IMR-90 (cell line): ENCODE data around the gene MAP2K5. TPM values are rescaled to one million over a fixed set of nuclear protein-coding genes. Genes with fewer than 3 reads are reported as not detected.
A peak's percentile ranks its signal among the peaks of the same experiment; 100 is the strongest.

Experiments used
- ATAC-seq: fragments of 200-7000 bp; cut with Tn5 transposase; 2 replicates; pipeline ENCODE4 v1.9.1; 2020; ENCODE audit warnings: low read depth, mild to moderate bottlenecking, moderate library complexity
- BruUV-seq: library from RNA; stranded (reverse); fragments of 400-500 nt; replicated peaks from 2 replicates; lab custom pipeline; 2021; lab: Mats Ljungman, UMichigan
- CTCF ChIA-PET: fragments of 300-600 bp; formaldehyde crosslinking; extraction: SDS; loops from one replicate; lab custom pipeline; 2021; ENCODE audit warnings: antibody characterized with exemption; lab: Yijun Ruan, JAX
- POLR2A ChIA-PET: fragments of 300-600 bp; sonication (Branson Sonifier 250); formaldehyde crosslinking; loops from one replicate; lab custom pipeline; 2022; ENCODE audit warnings: antibody characterized with exemption; ENCODE audit not compliant: unreplicated experiment; lab: Charles Lee
- DNase-seq: peaks from one replicate; pipeline ENCODE4 v3.0.0; 2013
- H2AFZ ChIP-seq: replicated peaks from 2 replicates; pipeline ENCODE3; 2013; ENCODE audit warnings: low read length, mild to moderate bottlenecking; ENCODE audit not compliant: poor library complexity
- H2AK5ac ChIP-seq: 2 replicates; pipeline ENCODE4 v1.6.1; 2013; ENCODE audit warnings: low read depth, low read length, inconsistent platforms
- H2AK9ac ChIP-seq: replicated peaks from 2 replicates; pipeline ENCODE3; 2013; ENCODE audit warnings: mild to moderate bottlenecking, low read depth, low read length, moderate library complexity; ENCODE audit not compliant: poor library complexity
- H2BK120ac ChIP-seq: 2 replicates; pipeline ENCODE4 v1.6.1; 2013; ENCODE audit warnings: low read depth, low read length, inconsistent platforms
- H2BK15ac ChIP-seq: 3 replicates; pipeline ENCODE4 v1.6.1; 2013; ENCODE audit warnings: low read depth, low read length, inconsistent platforms
- H2BK20ac ChIP-seq: 2 replicates; pipeline ENCODE4 v1.6.1; 2013; ENCODE audit warnings: low read depth, mild to moderate bottlenecking, inconsistent platforms, low read length, moderate library complexity
- H2BK5ac ChIP-seq: 2 replicates; pipeline ENCODE4 v1.6.1; 2013; ENCODE audit warnings: mild to moderate bottlenecking, low read depth, low read length, inconsistent platforms; ENCODE audit not compliant: poor library complexity, severe bottlenecking
- H3K14ac ChIP-seq: replicated peaks from 2 replicates; pipeline ENCODE4 v1.6.1; 2013; ENCODE audit warnings: low read depth, low read length, inconsistent platforms
- H3K18ac ChIP-seq: 2 replicates; pipeline ENCODE4 v1.6.1; 2013; ENCODE audit warnings: low read depth, low read length, control low read depth
- H3K23ac ChIP-seq: 2 replicates; pipeline ENCODE4 v1.6.1; 2013; ENCODE audit warnings: low read depth, low read length, inconsistent platforms
- H3K27ac ChIP-seq: 2 replicates; pipeline ENCODE4 v1.5.1; 2013; ENCODE audit warnings: mild to moderate bottlenecking, control low read depth, low read length; ENCODE audit not compliant: insufficient read depth
- H3K27me3 ChIP-seq: 2 replicates; pipeline ENCODE4 v1.6.1; 2013; ENCODE audit warnings: low read length; ENCODE audit not compliant: control insufficient read depth, insufficient read depth
- H3K36me3 ChIP-seq: 2 replicates; pipeline ENCODE4 v1.6.1; 2013; ENCODE audit warnings: low read length, mixed read lengths; ENCODE audit not compliant: control insufficient read depth, insufficient read depth
- H3K4ac ChIP-seq: 2 replicates; pipeline ENCODE4 v1.6.1; 2013; ENCODE audit warnings: low read depth, low read length, inconsistent platforms
- H3K4me1 ChIP-seq: 2 replicates; pipeline ENCODE4 v1.6.1; 2013; ENCODE audit warnings: low read length, mixed read lengths; ENCODE audit not compliant: control insufficient read depth, insufficient read depth
- H3K4me2 ChIP-seq: 2 replicates; pipeline ENCODE4 v1.6.1; 2013; ENCODE audit warnings: low read depth, mild to moderate bottlenecking, control low read depth, low read length, moderate library complexity
- H3K4me3 ChIP-seq: 2 replicates; pipeline ENCODE4 v1.5.1; 2013; ENCODE audit warnings: low read depth, mild to moderate bottlenecking, control low read depth, low read length, moderate library complexity; ENCODE audit not compliant: insufficient read depth
- H3K56ac ChIP-seq: 2 replicates; pipeline ENCODE4 v1.6.1; 2013; ENCODE audit warnings: low read length, inconsistent platforms; ENCODE audit not compliant: insufficient read depth; ENCODE audit errors: extremely low read depth
- H3K79me1 ChIP-seq, 2 experiments: 2 replicates each; pipeline ENCODE4 v1.6.1; 2013; ENCODE audit warnings: low read length in 2 of 2, inconsistent platforms in 1 of 2, low read depth in 1 of 2
- H3K9ac ChIP-seq: 2 replicates; pipeline ENCODE4 v1.6.1; 2013; ENCODE audit warnings: low read depth, low read length, control low read depth
- H3K9me1 ChIP-seq: 2 replicates; pipeline ENCODE4 v1.6.1; 2013; ENCODE audit warnings: low read length, inconsistent platforms; ENCODE audit not compliant: insufficient read depth
- H3K9me3 ChIP-seq: 2 replicates; pipeline ENCODE4 v1.6.1; 2013; ENCODE audit warnings: low read length; ENCODE audit not compliant: control insufficient read depth, insufficient read depth
- H4K20me1 ChIP-seq: 2 replicates; pipeline ENCODE4 v1.6.1; 2013; ENCODE audit warnings: low read length, inconsistent platforms; ENCODE audit not compliant: insufficient read depth
- H4K5ac ChIP-seq: 2 replicates; pipeline ENCODE4 v1.6.1; 2013; ENCODE audit warnings: mild to moderate bottlenecking, low read depth, low read length, control low read depth
- H4K8ac ChIP-seq, 2 experiments: 2 replicates each; pipeline ENCODE4 v1.6.1; 2013; ENCODE audit warnings: low read depth in 2 of 2, low read length in 2 of 2, control low read depth in 1 of 2, inconsistent platforms in 1 of 2
- H4K91ac ChIP-seq: 2 replicates; pipeline ENCODE4 v1.6.1; 2013; ENCODE audit warnings: low read depth, low read length, inconsistent platforms; ENCODE audit not compliant: insufficient read depth
- BHLHE40 ChIP-seq: fragments of 150-350 bp; IDR thresholded peaks from 2 replicates; pipeline ENCODE4 v1.6.1; 2016; ENCODE audit warnings: mild to moderate bottlenecking, low read depth, low read length
- CHD1 ChIP-seq: IDR thresholded peaks from 2 replicates; pipeline ENCODE4 v1.6.1; 2012; ENCODE audit warnings: low read depth, low read length, improper control_type of control experiment
- CTCF ChIP-seq: conservative IDR thresholded peaks from 2 replicates; pipeline ENCODE4 v1.5.1; 2012; ENCODE audit warnings: mild to moderate bottlenecking, low read depth, low read length, improper control_type of control experiment
- FOS ChIP-seq: fragments of 150-350 bp; IDR thresholded peaks from 2 replicates; pipeline ENCODE4 v1.6.1; 2016; ENCODE audit warnings: low read depth, low read length
- POLR2A ChIP-seq: IDR thresholded peaks from 2 replicates; pipeline ENCODE4 v1.6.1; 2012; ENCODE audit warnings: mild to moderate bottlenecking, low read depth, low read length
- RAD21 ChIP-seq: IDR thresholded peaks from 2 replicates; pipeline ENCODE4 v1.6.1; 2012; ENCODE audit warnings: low read length, improper control_type of control experiment
- RCOR1 ChIP-seq: IDR thresholded peaks from 2 replicates; pipeline ENCODE4 v1.6.1; 2012; ENCODE audit warnings: mild to moderate bottlenecking, low read length, improper control_type of control experiment; ENCODE audit not compliant: insufficient replicate concordance
- RFX5 ChIP-seq: IDR thresholded peaks from 2 replicates; pipeline ENCODE4 v1.8.0; 2012; ENCODE audit warnings: low read depth, mild to moderate bottlenecking, low read length, moderate library complexity
- WGBS, 2 experiments: methylation state at CpG; one replicate each; pipeline versions ENCODE4 v1.1.5 to v1.1.7; 2013; ENCODE audit warnings: missing lambda C conversion rate in 2 of 2; ENCODE audit not compliant: insufficient read length in 1 of 2; ENCODE audit errors: extremely low coverage in 2 of 2; 5-methylcytosine and 5-hydroxymethylcytosine counted together
- dilution Hi-C: fragments of 300-500 bp; cut with HindIII; formaldehyde crosslinking; loops from one replicate; pipeline ENCODE4 v1.14.3; 2018; ENCODE audit warnings: low sequenced_read_pairs; ENCODE audit not compliant: unreplicated experiment
- in situ Hi-C: fragments of 300-500 bp; cut with MboI; formaldehyde crosslinking; loops from 3 replicates; pipeline ENCODE4 v1.14.3; 2019; ENCODE audit warnings: low sequenced_read_pairs, inconsistent platforms, mixed read lengths
- intact Hi-C: fragments of 100-400 bp; cut with micrococcal nuclease; formaldehyde crosslinking; loops from 2 replicates; pipeline ENCODE4 v1.10.0; 2022
- polyA plus RNA-seq, 3 experiments: library from polyadenylated mRNA; depleted of rRNA; stranded (reverse); fragments of >200 nt; gene quantifications; 2 replicates each; pipeline ENCODE4 v1.2.3, GENCODE V29; 2012; ENCODE audit warnings: low replicate concordance in 1 of 3
- total RNA-seq: library from RNA; depleted of rRNA; stranded (reverse); fragments of >200 nt; gene quantifications from 2 replicates; pipeline ENCODE4 v1.2.3, GENCODE V29; 2012

MAP2K5 gene
- total and polyA plus RNA-seq, 2 of the 4 experiments (the other 2 are of a cell fraction): 1.6 to 6.1 TPM

- H3K27me3 ChIP-seq: no peaks in the 10 kb centered on the region
- no peak overlapping the region for H2BK20ac ChIP-seq
- H2BK120ac ChIP-seq: no peak overlapping the region
- peak overlapping the region; percentile 21; the same call in 1 of the 2 replicates for H3K27ac ChIP-seq
- H3K4ac ChIP-seq: no peak overlapping the region
- H4K91ac ChIP-seq: no peak overlapping the region
- no peak; the same call in 1 of the 2 replicates for ATAC-seq
- H3K79me1 ChIP-seq: no peaks in the 10 kb centered on the region
- ChIA-PET POLR2A (no interaction called here), CTCF (interaction anchor here (1.7 kb wide), 1 partner anchor 20 kb away, joined by 6 read pairs; no protein-coding TSS in a partner anchor)
- TF ChIP-seq RFX5 (no peak), RAD21 (no peak), POLR2A (no peak), CTCF (no peak), RCOR1 (no peak), BHLHE40 (no peak), FOS (no peak), CHD1 (no peak)
- H3K9ac ChIP-seq: no peak overlapping the region
- WGBS, 2 experiments: no CpG with 5 or more reads among the region's 6 CpGs
- dilution Hi-C loops (no loop called here), in situ Hi-C loops (no loop called here), intact Hi-C loops (no loop called here)
- no peak overlapping the region; the same call in 1 of the 2 replicates for H3K14ac ChIP-seq
- H3K4me2 ChIP-seq: no peak overlapping the region
- no peaks in the 10 kb centered on the region for H3K9me3 ChIP-seq
- no peak overlapping the region for H3K23ac ChIP-seq
- H2BK15ac ChIP-seq: no peak overlapping the region
- no peak overlapping the region for H2AFZ ChIP-seq
- no peak overlapping the region for H4K5ac ChIP-seq
- H4K20me1 ChIP-seq: no peaks in the 10 kb centered on the region; the same call in 1 of the 2 replicates
- H3K56ac ChIP-seq: no peak overlapping the region
- H3K4me1 ChIP-seq: peaks cover 5% of the 10 kb centered on the region
- no peak overlapping the region for H3K18ac ChIP-seq
- H3K36me3 ChIP-seq: peaks cover 13% of the 10 kb centered on the region
- H3K4me3 ChIP-seq: no peak overlapping the region
- H2AK5ac ChIP-seq: no peak overlapping the region
- H3K9me1 ChIP-seq: peaks cover 8% of the 10 kb centered on the region; the same call in 1 of the 2 replicates
- no TSS peak for BruUV-seq
- DNase-seq: no peak
- H2AK9ac ChIP-seq: no peak overlapping the region
- H2BK5ac ChIP-seq: no peak overlapping the region
- H4K8ac ChIP-seq: no peak overlapping the region
Observed at GRCh38 chr15:67593562-67593961, 51.1 kb downstream of the MAP2K5 start.
